Measurements from ENCODE around the gene HOXB9. TPM values are rescaled to one million over a fixed set of nuclear protein-coding genes. Genes with fewer than 3 reads are reported as not detected.

HOXB9 gene
- total and polyA plus RNA-seq, 9 of the 15 experiments (the other 6 are each of a cell fraction or from before 2014, with no cell fraction given), result 3.1 to 196 (median 77.6) TPM

- 63% methylated on average over 18 of the region's 18 CpGs for WGBS (ENCODE audit: insufficient coverage, low coverage, missing lambda C conversion rate)
- TF ChIP-seq ZFP30 (CRISPR knock-in tag; IDR thresholded peaks at IDR 0.05; ENCODE audit: borderline replicate concordance), result no peak
- peak; percentile 76 for TF ChIP-seq PRDM10 (IDR thresholded peaks at IDR 0.05; ENCODE audit: partially characterized antibody)
- TF ChIP-seq ZBTB5 (IDR thresholded peaks at IDR 0.05), result no peak
- no peak for TF ChIP-seq DPF2 (IDR thresholded peaks at IDR 0.05)
- no peak for TF ChIP-seq BMI1 (IDR thresholded peaks at IDR 0.05; ENCODE audit: low read length)
- 0 out of 2 replicates have a peak, but pooled peaks have one; percentile 27 for TF ChIP-seq CEBPB (tag; IDR thresholded peaks at IDR 0.05)
- peak; percentile 40 for TF ChIP-seq ZNF316 (IDR thresholded peaks at IDR 0.05)
- TF ChIP-seq JUND (IDR thresholded peaks at IDR 0.05; ENCODE audit: borderline replicate concordance, low read depth, low read length), result no peak
- no peak for TF ChIP-seq JUND (tag; IDR thresholded peaks at IDR 0.05; ENCODE audit: borderline replicate concordance, low read depth, low read length)
- TF ChIP-seq, protein P1, sequence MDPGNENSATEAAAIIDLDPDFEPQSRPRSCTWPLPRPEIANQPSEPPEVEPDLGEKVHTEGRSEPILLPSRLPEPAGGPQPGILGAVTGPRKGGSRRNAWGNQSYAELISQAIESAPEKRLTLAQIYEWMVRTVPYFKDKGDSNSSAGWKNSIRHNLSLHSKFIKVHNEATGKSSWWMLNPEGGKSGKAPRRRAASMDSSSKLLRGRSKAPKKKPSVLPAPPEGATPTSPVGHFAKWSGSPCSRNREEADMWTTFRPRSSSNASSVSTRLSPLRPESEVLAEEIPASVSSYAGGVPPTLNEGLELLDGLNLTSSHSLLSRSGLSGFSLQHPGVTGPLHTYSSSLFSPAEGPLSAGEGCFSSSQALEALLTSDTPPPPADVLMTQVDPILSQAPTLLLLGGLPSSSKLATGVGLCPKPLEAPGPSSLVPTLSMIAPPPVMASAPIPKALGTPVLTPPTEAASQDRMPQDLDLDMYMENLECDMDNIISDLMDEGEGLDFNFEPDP (CRISPR knock-in tag; IDR thresholded peaks at IDR 0.05), result no peak
- TF ChIP-seq, protein P2, sequence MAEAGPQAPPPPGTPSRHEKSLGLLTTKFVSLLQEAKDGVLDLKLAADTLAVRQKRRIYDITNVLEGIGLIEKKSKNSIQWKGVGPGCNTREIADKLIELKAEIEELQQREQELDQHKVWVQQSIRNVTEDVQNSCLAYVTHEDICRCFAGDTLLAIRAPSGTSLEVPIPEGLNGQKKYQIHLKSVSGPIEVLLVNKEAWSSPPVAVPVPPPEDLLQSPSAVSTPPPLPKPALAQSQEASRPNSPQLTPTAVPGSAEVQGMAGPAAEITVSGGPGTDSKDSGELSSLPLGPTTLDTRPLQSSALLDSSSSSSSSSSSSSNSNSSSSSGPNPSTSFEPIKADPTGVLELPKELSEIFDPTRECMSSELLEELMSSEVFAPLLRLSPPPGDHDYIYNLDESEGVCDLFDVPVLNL (CRISPR knock-in tag; IDR thresholded peaks at IDR 0.05; ENCODE audit: low read depth), result no peak
- TF ChIP-seq SLC30A9 (CRISPR knock-in tag; IDR thresholded peaks at IDR 0.05), result no peak
Observed at GRCh38 chr17:48637323-48638260, 11.4 kb upstream of the HOXB9 start.

More at GRCh38 chr17:48637323-48638260, 11.4 kb upstream of the HOXB9 start:
- no peak overlapping the region for H3K4me3 ChIP-seq
- peaks cover 8% of the 10 kb centered on the region; the same call in 1 of the 3 replicates for H3K36me3 ChIP-seq (ENCODE audit: control insufficient read depth, insufficient read depth, low read length)
- ATAC-seq (no peak), FAIRE-seq (peak; percentile 51), DNase-seq (ENCODE audit: extremely low read depth in 1 of 4, low spot score in 3 of 4) (no peak)
- in situ Hi-C loops (cut with MboI) (no loop called here), intact Hi-C loops (cut with micrococcal nuclease) (no loop called here)
- no peaks in the 10 kb centered on the region for H3K27me3 ChIP-seq (ENCODE audit: control insufficient read depth in 2 of 2, insufficient read depth in 2 of 2, low read length in 2 of 2)
- peaks cover 47 to 63% of the 10 kb centered on the region in 2 experiments for H3K4me1 ChIP-seq (replicated peaks in 1 of 2; ENCODE audit: control insufficient read depth in 2 of 2, insufficient read depth in 2 of 2, low read length in 2 of 2)
- no peaks in the 10 kb centered on the region for H3K9me3 ChIP-seq (replicated peaks; ENCODE audit: control insufficient read depth, insufficient read depth, low read depth, low read length)
- no TSS peak for BruUV-seq (replicated peaks)
- H3K4me2 ChIP-seq (ENCODE audit: insufficient read depth, low read length), result no peak overlapping the region
- peak overlapping the region; percentile 42 for H2AFZ ChIP-seq (ENCODE audit: low read depth, low read length)
- H3K27ac ChIP-seq (ENCODE audit: extremely low read depth, low read depth, low read length), result no peak overlapping the region
- peak overlapping the region in 1 of 2 experiments; percentile 49; a peak in 1 of 4 replicates for H3K9ac ChIP-seq (ENCODE audit: insufficient read depth in 1 of 2, low read depth in 2 of 2, low read length in 2 of 2)
- peaks cover 4% of the 10 kb centered on the region for H3K9me1 ChIP-seq (ENCODE audit: control insufficient read depth, insufficient read depth, low read length)
- ChIA-PET POLR2A (interaction anchor here (1.0 to 3.8 kb wide), 3 partner anchors 8 to 19 kb away, joined by 3 to 43 read pairs (median 8); partner anchors contain the start of gene HOXB9), CTCF (ENCODE audit: low intra/inter-chr PET ratio) (no interaction called here)
- peaks cover 18% of the 10 kb centered on the region; the same call in 2 of the 3 replicates for H3K79me2 ChIP-seq (ENCODE audit: control insufficient read depth, insufficient read depth, low read length)
- H4K20me1 ChIP-seq (replicated peaks; ENCODE audit: control insufficient read depth, insufficient read depth, low read length), result no peaks in the 10 kb centered on the region

Data from K562 (cell line).